ENCODE measurements around the gene LRRC23. TPM values are rescaled to one million over a fixed set of nuclear protein-coding genes. Genes with fewer than 3 reads are reported as not detected.

The LRRC23 gene
- total and polyA plus RNA-seq, 2 of the 13 experiments (the other 11 are each of a cell fraction or from before 2014, with no cell fraction given): 6.0 to 7.8 TPM

- in situ Hi-C loops (cut with HindIII; ENCODE audit: extremely low pct_ligation_motif_present, low pct_unique_long_range_greater_than_20kb): no loop called here
- Histone ChIP-seq H3K27me3 (ENCODE audit: control insufficient read depth in 1 of 2, insufficient read depth in 2 of 2, low read length in 2 of 2) (no peaks in the 10 kb centered on the region; a peak in 1 of 5 replicates), H3K4me3 (replicated peaks in 1 of 3; ENCODE audit: insufficient read depth in 1 of 3, low read depth in 2 of 3, low read length in 3 of 3) (peak overlapping the region; percentile 59 to 92 (median 88); a peak in 5 of 6 replicates), H2AFZ (ENCODE audit: low read length) (no peak overlapping the region), H3K9ac (ENCODE audit: insufficient read depth, low read depth, low read length) (peak overlapping the region; percentile 69), H3K27ac (ENCODE audit: extremely low read length, insufficient read depth, low read length) (no peak overlapping the region), H3K9me3 (ENCODE audit: low read length) (no peaks in the 10 kb centered on the region), H3K79me2 (ENCODE audit: insufficient read depth, low read length) (peaks cover 29% of the 10 kb centered on the region), H3K36me3 (replicated peaks in 1 of 2; ENCODE audit: control insufficient read depth in 1 of 2, insufficient read depth in 2 of 2, low read length in 2 of 2) (peaks cover 18 to 39% of the 10 kb centered on the region in 2 experiments), H3K4me1 (ENCODE audit: insufficient read depth, low read length) (peaks cover 43% of the 10 kb centered on the region), H4K20me1 (ENCODE audit: insufficient read depth, low read length) (peaks cover 41% of the 10 kb centered on the region), H3K4me2 (ENCODE audit: low read depth, low read length) (peak overlapping the region; percentile 98)
- ChIA-PET POLR2A (interaction anchor here (0.9 to 6.0 kb wide), 12 partner anchors 10 to 178 kb away, joined by 3 to 132 read pairs (median 6); partner anchors contain the start of genes C12orf57, CDCA3, MLF2 and RNU7-1), CTCF (ENCODE audit: low intra/inter-chr PET ratio, low total read pairs) (no interaction called here)
- no CpG with 5 or more reads among the region's 33 CpGs for whole genome bisulfite sequencing (ENCODE audit: low lambda C conversion rate)
- ATAC-seq (peak; percentile 10), FAIRE-seq (no peak), DNase-seq (ENCODE audit: low spot score) (no peak)
- no TSS peak for BruUV-seq (replicated peaks)
- intact Hi-C loops (cut with micrococcal nuclease; ENCODE audit: unreplicated experiment): no loop called here
- TF ChIP-seq ZNF607 (CRISPR knock-in tag; IDR thresholded peaks at IDR 0.05; ENCODE audit: borderline replicate concordance) (no peak), SIX4 (CRISPR knock-in tag; IDR thresholded peaks at IDR 0.05) (no peak), SSRP1 (CRISPR knock-in tag; IDR thresholded peaks at IDR 0.05) (no peak), PAF1 (CRISPR knock-in tag; IDR thresholded peaks at IDR 0.05) (no peak), BRD4 (CRISPR knock-in tag; IDR thresholded peaks at IDR 0.05) (no peak), DR1 (CRISPR knock-in tag; IDR thresholded peaks at IDR 0.05) (peak; percentile 2; the same call in 1 of the 2 replicates), FOXK1 (CRISPR knock-in tag; IDR thresholded peaks at IDR 0.05; ENCODE audit: borderline replicate concordance, low read depth) (no peak), KMT2B (CRISPR knock-in tag; IDR thresholded peaks at IDR 0.05) (no peak), ZNF142 (CRISPR knock-in tag; IDR thresholded peaks at IDR 0.05) (no peak), PLSCR1 (CRISPR knock-in tag; IDR thresholded peaks at IDR 0.05; ENCODE audit: borderline replicate concordance) (no peak), ZNF776 (CRISPR knock-in tag; IDR thresholded peaks at IDR 0.05) (no peak), CBX5 (CRISPR knock-in tag; IDR thresholded peaks at IDR 0.05; ENCODE audit: borderline replicate concordance) (no peak), ZNF883 (CRISPR knock-in tag; IDR thresholded peaks at IDR 0.05; ENCODE audit: not compliant biosample characterization) (peak; percentile 17), ZBTB42 (CRISPR knock-in tag; IDR thresholded peaks at IDR 0.05) (no peak)
- TF ChIP-seq, protein P1, sequence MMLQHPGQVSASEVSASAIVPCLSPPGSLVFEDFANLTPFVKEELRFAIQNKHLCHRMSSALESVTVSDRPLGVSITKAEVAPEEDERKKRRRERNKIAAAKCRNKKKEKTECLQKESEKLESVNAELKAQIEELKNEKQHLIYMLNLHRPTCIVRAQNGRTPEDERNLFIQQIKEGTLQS (CRISPR knock-in tag; IDR thresholded peaks at IDR 0.05): no peak
- TF ChIP-seq, protein P2, sequence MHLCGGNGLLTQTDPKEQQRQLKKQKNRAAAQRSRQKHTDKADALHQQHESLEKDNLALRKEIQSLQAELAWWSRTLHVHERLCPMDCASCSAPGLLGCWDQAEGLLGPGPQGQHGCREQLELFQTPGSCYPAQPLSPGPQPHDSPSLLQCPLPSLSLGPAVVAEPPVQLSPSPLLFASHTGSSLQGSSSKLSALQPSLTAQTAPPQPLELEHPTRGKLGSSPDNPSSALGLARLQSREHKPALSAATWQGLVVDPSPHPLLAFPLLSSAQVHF (CRISPR knock-in tag; IDR thresholded peaks at IDR 0.05): 0 out of 2 replicates have a peak, but pooled peaks have one; percentile 15
Observed at GRCh38 chr12:6866920-6867412, 37.7 kb upstream of the LRRC23 start.
